ENCODE data around the gene AGBL4.

- no peak for TF ChIP-seq CTCF (IDR thresholded peaks at IDR 0.05)
- TF ChIP-seq POLR2A (IDR thresholded peaks at IDR 0.05; ENCODE audit: low read depth), result no peak
- no peak for TF ChIP-seq POLR2AphosphoS5 (IDR thresholded peaks at IDR 0.05)
- TF ChIP-seq EP300 (IDR thresholded peaks at IDR 0.05), result no peak
These were observed 1453.2 kb downstream of the AGBL4 start for GRCh38 chr1:48570568-48570967.
